ENCODE data around the gene CLMP. TPM values are rescaled to one million over a fixed set of nuclear protein-coding genes. Genes with fewer than 3 reads are reported as not detected.

CLMP gene
- total and polyA plus RNA-seq, 9 of the 15 experiments (the other 6 are each of a cell fraction or from before 2014, with no cell fraction given) = 0.02 to 0.15 (median 0.03) TPM; not detected in 6

DNA sequence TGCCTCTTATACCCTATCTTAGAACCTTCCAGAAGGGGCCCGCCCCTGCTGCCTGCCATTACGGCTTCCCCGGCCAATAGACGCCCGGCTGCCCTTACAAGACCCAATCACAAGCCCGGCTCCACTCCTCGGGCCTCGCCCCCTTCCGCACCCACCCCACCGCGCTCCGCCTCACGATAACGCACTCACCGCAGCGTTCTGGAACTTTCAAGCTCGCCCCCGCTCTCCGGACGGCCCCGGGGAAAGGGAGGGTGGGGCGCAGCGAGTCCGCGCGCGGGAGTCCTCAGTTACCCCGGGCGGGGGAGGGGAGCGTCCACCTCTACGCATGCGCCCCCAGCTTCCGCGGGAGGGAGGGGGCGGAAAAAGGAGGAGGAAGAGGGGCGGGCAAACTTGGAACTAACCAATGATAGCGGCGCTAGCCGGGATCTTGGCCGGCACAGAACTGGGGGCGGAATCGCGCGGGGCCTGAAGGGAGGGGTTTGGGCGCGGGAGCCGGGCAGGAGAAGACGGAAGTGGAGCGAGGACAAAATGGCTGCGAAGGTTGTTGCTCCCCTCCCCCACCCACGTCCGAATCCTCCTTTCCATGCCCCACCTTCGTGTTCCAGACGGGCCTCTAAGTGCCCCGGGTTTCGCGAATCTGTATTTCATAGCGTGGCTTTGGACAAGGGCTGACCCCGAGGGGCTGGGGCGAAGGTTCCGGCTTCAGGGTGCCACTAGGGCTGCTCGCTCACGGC lies 132.7 kb downstream of the CLMP start (continued):
- TF ChIP-seq, protein P1, sequence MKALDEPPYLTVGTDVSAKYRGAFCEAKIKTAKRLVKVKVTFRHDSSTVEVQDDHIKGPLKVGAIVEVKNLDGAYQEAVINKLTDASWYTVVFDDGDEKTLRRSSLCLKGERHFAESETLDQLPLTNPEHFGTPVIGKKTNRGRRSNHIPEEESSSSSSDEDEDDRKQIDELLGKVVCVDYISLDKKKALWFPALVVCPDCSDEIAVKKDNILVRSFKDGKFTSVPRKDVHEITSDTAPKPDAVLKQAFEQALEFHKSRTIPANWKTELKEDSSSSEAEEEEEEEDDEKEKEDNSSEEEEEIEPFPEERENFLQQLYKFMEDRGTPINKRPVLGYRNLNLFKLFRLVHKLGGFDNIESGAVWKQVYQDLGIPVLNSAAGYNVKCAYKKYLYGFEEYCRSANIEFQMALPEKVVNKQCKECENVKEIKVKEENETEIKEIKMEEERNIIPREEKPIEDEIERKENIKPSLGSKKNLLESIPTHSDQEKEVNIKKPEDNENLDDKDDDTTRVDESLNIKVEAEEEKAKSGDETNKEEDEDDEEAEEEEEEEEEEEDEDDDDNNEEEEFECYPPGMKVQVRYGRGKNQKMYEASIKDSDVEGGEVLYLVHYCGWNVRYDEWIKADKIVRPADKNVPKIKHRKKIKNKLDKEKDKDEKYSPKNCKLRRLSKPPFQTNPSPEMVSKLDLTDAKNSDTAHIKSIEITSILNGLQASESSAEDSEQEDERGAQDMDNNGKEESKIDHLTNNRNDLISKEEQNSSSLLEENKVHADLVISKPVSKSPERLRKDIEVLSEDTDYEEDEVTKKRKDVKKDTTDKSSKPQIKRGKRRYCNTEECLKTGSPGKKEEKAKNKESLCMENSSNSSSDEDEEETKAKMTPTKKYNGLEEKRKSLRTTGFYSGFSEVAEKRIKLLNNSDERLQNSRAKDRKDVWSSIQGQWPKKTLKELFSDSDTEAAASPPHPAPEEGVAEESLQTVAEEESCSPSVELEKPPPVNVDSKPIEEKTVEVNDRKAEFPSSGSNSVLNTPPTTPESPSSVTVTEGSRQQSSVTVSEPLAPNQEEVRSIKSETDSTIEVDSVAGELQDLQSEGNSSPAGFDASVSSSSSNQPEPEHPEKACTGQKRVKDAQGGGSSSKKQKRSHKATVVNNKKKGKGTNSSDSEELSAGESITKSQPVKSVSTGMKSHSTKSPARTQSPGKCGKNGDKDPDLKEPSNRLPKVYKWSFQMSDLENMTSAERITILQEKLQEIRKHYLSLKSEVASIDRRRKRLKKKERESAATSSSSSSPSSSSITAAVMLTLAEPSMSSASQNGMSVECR (CRISPR knock-in tag; IDR thresholded peaks at IDR 0.05) = peak; percentile 75
- TF ChIP-seq MXI1 (IDR thresholded peaks at IDR 0.05; ENCODE audit: low read depth, low read length) (no peak), TRIM24 (IDR thresholded peaks at IDR 0.05) (0 out of 4 replicates have a peak, but pooled peaks of 1 of the 2 experiments have one; percentile 51), ERF (CRISPR knock-in tag; IDR thresholded peaks at IDR 0.05) (no peak), KDM1A (IDR thresholded peaks at IDR 0.05) (no peak), CEBPB (tag; IDR thresholded peaks at IDR 0.05) (no peak), JUN (IDR thresholded peaks at IDR 0.05; ENCODE audit: borderline replicate concordance, low read depth, low read length) (no peak), JUN (CRISPR knock-in tag; IDR thresholded peaks at IDR 0.05; ENCODE audit: borderline replicate concordance) (no peak), GTF2A2 (tag; IDR thresholded peaks at IDR 0.05) (0 out of 2 replicates have a peak, but pooled peaks have one; percentile 8), ZNF232 (CRISPR knock-in tag; IDR thresholded peaks at IDR 0.05) (no peak), DIDO1 (tag; IDR thresholded peaks at IDR 0.05; ENCODE audit: low read depth) (no peak), RBFOX2 (IDR thresholded peaks at IDR 0.05; ENCODE audit: low read depth, low read length) (peak; percentile 88), HDGF (IDR thresholded peaks at IDR 0.05) (no peak), TAF1 (IDR thresholded peaks at IDR 0.05; ENCODE audit: control insufficient read depth, extremely low read depth, insufficient read depth, low read length, severe bottlenecking) (peak; percentile 88), ADNP (tag; IDR thresholded peaks at IDR 0.05) (no peak), FOXA3 (CRISPR knock-in tag; conservative IDR thresholded peaks at IDR 0.05 in 1 of 2, IDR thresholded peaks at IDR 0.05 in 1 of 2) (peak in 1 of 2 experiments; percentile 45; a peak in 1 of 4 replicates), ZNF384 (IDR thresholded peaks at IDR 0.05; ENCODE audit: low read depth, low read length) (no peak), HNRNPLL (IDR thresholded peaks at IDR 0.05; ENCODE audit: low read depth, low read length, poor library complexity, severe bottlenecking) (peak; percentile 91), JUND (IDR thresholded peaks at IDR 0.05; ENCODE audit: borderline replicate concordance, low read depth, low read length) (no peak; the same call in 1 of the 2 replicates), JUND (tag; IDR thresholded peaks at IDR 0.05; ENCODE audit: borderline replicate concordance, low read depth, low read length) (no peak; the same call in 2 of the 3 replicates)
- TF ChIP-seq, protein P2, sequence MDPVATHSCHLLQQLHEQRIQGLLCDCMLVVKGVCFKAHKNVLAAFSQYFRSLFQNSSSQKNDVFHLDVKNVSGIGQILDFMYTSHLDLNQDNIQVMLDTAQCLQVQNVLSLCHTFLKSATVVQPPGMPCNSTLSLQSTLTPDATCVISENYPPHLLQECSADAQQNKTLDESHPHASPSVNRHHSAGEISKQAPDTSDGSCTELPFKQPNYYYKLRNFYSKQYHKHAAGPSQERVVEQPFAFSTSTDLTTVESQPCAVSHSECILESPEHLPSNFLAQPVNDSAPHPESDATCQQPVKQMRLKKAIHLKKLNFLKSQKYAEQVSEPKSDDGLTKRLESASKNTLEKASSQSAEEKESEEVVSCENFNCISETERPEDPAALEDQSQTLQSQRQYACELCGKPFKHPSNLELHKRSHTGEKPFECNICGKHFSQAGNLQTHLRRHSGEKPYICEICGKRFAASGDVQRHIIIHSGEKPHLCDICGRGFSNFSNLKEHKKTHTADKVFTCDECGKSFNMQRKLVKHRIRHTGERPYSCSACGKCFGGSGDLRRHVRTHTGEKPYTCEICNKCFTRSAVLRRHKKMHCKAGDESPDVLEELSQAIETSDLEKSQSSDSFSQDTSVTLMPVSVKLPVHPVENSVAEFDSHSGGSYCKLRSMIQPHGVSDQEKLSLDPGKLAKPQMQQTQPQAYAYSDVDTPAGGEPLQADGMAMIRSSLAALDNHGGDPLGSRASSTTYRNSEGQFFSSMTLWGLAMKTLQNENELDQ (CRISPR knock-in tag; IDR thresholded peaks at IDR 0.05; ENCODE audit: borderline replicate concordance) = no peak

Measured in K562 (cell line).